Neural cell (in vitro differentiated cells): ENCODE data around the gene DKK2. TPM values are rescaled to one million over a fixed set of nuclear protein-coding genes. Genes with fewer than 3 reads are reported as not detected.

ENCODE experiments used
- H2AFZ ChIP-seq: fragments of 200-600, 300-800 bp; sonication (generic), shearing (Covaris generic); 2 replicates; pipeline ENCODE4 v1.6.0; 2014; ENCODE audit warnings: low read depth, mild to moderate bottlenecking, antibody characterized with exemption, low read length, moderate library complexity
- H3F3A ChIP-seq: fragments of 200-600 bp; shearing (Covaris generic); 2 replicates; pipeline ENCODE4 v1.6.1; 2016; ENCODE audit warnings: mild to moderate bottlenecking, moderate library complexity, mixed read lengths, antibody characterized with exemption, low read length; ENCODE audit not compliant: insufficient read depth, poor library complexity, severe bottlenecking
- H3K27ac ChIP-seq: fragments of 200-600, 300-800 bp; sonication (generic), shearing (Covaris generic); 2 replicates; pipeline ENCODE4 v1.5.1; 2014; ENCODE audit warnings: mild to moderate bottlenecking, low read length, moderate library complexity
- H3K27me3 ChIP-seq: fragments of 300-800, 200-600 bp; sonication (generic), shearing (Covaris generic); 2 replicates; pipeline ENCODE4 v1.6.0; 2014; ENCODE audit warnings: mild to moderate bottlenecking, low read depth, low read length, moderate library complexity; ENCODE audit not compliant: insufficient read depth
- H3K36me3 ChIP-seq: fragments of 300-800, 200-600 bp; sonication (generic), shearing (Covaris generic); 2 replicates; pipeline ENCODE4 v1.5.1; 2014; ENCODE audit warnings: mild to moderate bottlenecking, antibody characterized with exemption, low read length, moderate library complexity; ENCODE audit not compliant: insufficient read depth
- H3K4me2 ChIP-seq: fragments of 300-800, 200-600 bp; sonication (generic), shearing (Covaris generic); 2 replicates; pipeline ENCODE4 v1.6.0; 2014; ENCODE audit warnings: mild to moderate bottlenecking, low read length
- H3K4me3 ChIP-seq: fragments of 300-800, 200-600 bp; sonication (generic), shearing (Covaris generic); 2 replicates; pipeline ENCODE4 v1.5.1; 2014; ENCODE audit warnings: mild to moderate bottlenecking, low read length, moderate library complexity
- H3K79me2 ChIP-seq: fragments of 200-600 bp; shearing (Covaris generic); replicated peaks from 2 replicates; pipeline ENCODE4 v1.6.0; 2014; ENCODE audit warnings: mild to moderate bottlenecking, low read length, moderate library complexity; ENCODE audit not compliant: insufficient read depth
- H3K9ac ChIP-seq: fragments of 300-800, 200-600 bp; sonication (generic), shearing (Covaris generic); 2 replicates; pipeline ENCODE4 v1.6.1; 2016; ENCODE audit warnings: mild to moderate bottlenecking, low read length, mixed read lengths
- H3K9me2 ChIP-seq: fragments of 200-600 bp; shearing (Covaris generic); 2 replicates; pipeline ENCODE4 v1.6.1; 2016; ENCODE audit warnings: mild to moderate bottlenecking, low read length, mixed read lengths; ENCODE audit not compliant: insufficient read depth
- H3K9me3 ChIP-seq: fragments of 200-600, 300-800 bp; sonication (generic), shearing (Covaris generic); 2 replicates; pipeline ENCODE4 v1.6.1; 2016; ENCODE audit warnings: mild to moderate bottlenecking, mixed run types, low read length, moderate library complexity, mixed read lengths
- H4K20me1 ChIP-seq: fragments of 200-600 bp; shearing (Covaris generic); 2 replicates; pipeline ENCODE4 v1.6.1; 2016; ENCODE audit warnings: mild to moderate bottlenecking, mixed run types; ENCODE audit not compliant: insufficient read depth
- EP300 ChIP-seq: fragments of 450-650 bp; conservative IDR thresholded peaks from 2 replicates; pipeline ENCODE4 v1.6.1; 2014; ENCODE audit warnings: antibody characterized with exemption, mild to moderate bottlenecking, moderate library complexity; ENCODE audit not compliant: poor library complexity, severe bottlenecking
- EZH2 ChIP-seq: fragments of 200-600, 300-800 bp; shearing (Covaris generic), sonication (generic); IDR thresholded peaks from 2 replicates; pipeline ENCODE4 v1.6.1; 2014; ENCODE audit warnings: antibody characterized with exemption, low read length, borderline replicate concordance, mild to moderate bottlenecking; ENCODE audit not compliant: insufficient read depth, poor library complexity, severe bottlenecking
- MXI1 ChIP-seq: fragments of 450-650 bp; conservative IDR thresholded peaks from 2 replicates; pipeline ENCODE4 v1.6.1; 2014; ENCODE audit warnings: antibody characterized with exemption, mild to moderate bottlenecking; ENCODE audit not compliant: poor library complexity, severe bottlenecking
- POLR2AphosphoS5 ChIP-seq: IDR thresholded peaks from 2 replicates; pipeline ENCODE4 v1.6.1; 2012
- RAD21 ChIP-seq: fragments of 450-650 bp; conservative IDR thresholded peaks from 2 replicates; pipeline ENCODE4 v1.6.1; 2014; ENCODE audit warnings: antibody characterized with exemption, mild to moderate bottlenecking, moderate library complexity
- SMC3 ChIP-seq: fragments of 450-650 bp; conservative IDR thresholded peaks from 2 replicates; pipeline ENCODE4 v1.6.1; 2014; ENCODE audit warnings: antibody characterized with exemption, mild to moderate bottlenecking, moderate library complexity; ENCODE audit not compliant: poor library complexity
- TAF1 ChIP-seq: IDR thresholded peaks from 2 replicates; pipeline ENCODE4 v1.6.1; 2012; ENCODE audit warnings: low read depth
- polyA plus RNA-seq: library from polyadenylated mRNA; depleted of rRNA; stranded (reverse); fragments of >200 nt; gene quantifications from 2 replicates; pipeline ENCODE4 v1.2.3, GENCODE V29; 2014
- TF ChIP-seq, protein P1 (sequence below): fragments of 450-650 bp; IDR thresholded peaks from 2 replicates; pipeline ENCODE4 v1.5.1; 2014; ENCODE audit warnings: antibody characterized with exemption, mild to moderate bottlenecking, moderate library complexity; ENCODE audit not compliant: poor library complexity, severe bottlenecking
- TF ChIP-seq, protein P2 (sequence below): IDR thresholded peaks from 2 replicates; pipeline ENCODE4 v1.6.1; 2012; ENCODE audit warnings: borderline replicate concordance

The DKK2 gene
- polyA plus RNA-seq, 1 donor from 2014 or later, result 0.33 TPM

DNA sequence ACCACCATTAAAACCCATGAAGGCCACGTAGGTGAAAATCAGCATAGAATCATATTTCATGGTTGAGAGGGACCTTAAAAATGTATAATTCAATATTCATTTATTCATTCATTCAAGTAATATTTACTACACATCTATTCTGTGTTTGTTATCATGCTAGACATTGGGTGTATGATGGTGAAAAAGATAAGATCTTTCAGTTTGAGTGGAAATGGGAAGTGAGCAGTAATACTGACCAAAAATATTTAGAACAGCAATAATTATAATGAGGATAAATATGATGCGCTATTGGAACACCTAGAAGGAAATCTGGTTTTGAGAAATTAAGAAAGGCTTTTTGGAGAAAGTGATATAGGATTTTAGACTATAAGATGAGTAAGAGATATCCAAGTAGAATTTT lies 28.0 kb downstream of the DKK2 start:
- H4K20me1 ChIP-seq, result no peaks in the 10 kb centered on the region
- no peaks in the 10 kb centered on the region for H3K9me3 ChIP-seq
- H3K4me2 ChIP-seq, result no peak overlapping the region
- no peaks in the 10 kb centered on the region for H3K9me2 ChIP-seq
- H3K27ac ChIP-seq, result no peak overlapping the region
- no peaks in the 10 kb centered on the region for H3K36me3 ChIP-seq
- H3K4me3 ChIP-seq, result no peak overlapping the region
- H3F3A ChIP-seq, result no peaks in the 10 kb centered on the region
- H3K27me3 ChIP-seq, result no peaks in the 10 kb centered on the region
- no peak for TF ChIP-seq EZH2
- TF ChIP-seq, protein P1, sequence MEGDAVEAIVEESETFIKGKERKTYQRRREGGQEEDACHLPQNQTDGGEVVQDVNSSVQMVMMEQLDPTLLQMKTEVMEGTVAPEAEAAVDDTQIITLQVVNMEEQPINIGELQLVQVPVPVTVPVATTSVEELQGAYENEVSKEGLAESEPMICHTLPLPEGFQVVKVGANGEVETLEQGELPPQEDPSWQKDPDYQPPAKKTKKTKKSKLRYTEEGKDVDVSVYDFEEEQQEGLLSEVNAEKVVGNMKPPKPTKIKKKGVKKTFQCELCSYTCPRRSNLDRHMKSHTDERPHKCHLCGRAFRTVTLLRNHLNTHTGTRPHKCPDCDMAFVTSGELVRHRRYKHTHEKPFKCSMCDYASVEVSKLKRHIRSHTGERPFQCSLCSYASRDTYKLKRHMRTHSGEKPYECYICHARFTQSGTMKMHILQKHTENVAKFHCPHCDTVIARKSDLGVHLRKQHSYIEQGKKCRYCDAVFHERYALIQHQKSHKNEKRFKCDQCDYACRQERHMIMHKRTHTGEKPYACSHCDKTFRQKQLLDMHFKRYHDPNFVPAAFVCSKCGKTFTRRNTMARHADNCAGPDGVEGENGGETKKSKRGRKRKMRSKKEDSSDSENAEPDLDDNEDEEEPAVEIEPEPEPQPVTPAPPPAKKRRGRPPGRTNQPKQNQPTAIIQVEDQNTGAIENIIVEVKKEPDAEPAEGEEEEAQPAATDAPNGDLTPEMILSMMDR, result no peak
- TF ChIP-seq EP300, result no peak
- no peak for TF ChIP-seq POLR2AphosphoS5
- TF ChIP-seq RAD21, result no peak
- TF ChIP-seq, protein P2, sequence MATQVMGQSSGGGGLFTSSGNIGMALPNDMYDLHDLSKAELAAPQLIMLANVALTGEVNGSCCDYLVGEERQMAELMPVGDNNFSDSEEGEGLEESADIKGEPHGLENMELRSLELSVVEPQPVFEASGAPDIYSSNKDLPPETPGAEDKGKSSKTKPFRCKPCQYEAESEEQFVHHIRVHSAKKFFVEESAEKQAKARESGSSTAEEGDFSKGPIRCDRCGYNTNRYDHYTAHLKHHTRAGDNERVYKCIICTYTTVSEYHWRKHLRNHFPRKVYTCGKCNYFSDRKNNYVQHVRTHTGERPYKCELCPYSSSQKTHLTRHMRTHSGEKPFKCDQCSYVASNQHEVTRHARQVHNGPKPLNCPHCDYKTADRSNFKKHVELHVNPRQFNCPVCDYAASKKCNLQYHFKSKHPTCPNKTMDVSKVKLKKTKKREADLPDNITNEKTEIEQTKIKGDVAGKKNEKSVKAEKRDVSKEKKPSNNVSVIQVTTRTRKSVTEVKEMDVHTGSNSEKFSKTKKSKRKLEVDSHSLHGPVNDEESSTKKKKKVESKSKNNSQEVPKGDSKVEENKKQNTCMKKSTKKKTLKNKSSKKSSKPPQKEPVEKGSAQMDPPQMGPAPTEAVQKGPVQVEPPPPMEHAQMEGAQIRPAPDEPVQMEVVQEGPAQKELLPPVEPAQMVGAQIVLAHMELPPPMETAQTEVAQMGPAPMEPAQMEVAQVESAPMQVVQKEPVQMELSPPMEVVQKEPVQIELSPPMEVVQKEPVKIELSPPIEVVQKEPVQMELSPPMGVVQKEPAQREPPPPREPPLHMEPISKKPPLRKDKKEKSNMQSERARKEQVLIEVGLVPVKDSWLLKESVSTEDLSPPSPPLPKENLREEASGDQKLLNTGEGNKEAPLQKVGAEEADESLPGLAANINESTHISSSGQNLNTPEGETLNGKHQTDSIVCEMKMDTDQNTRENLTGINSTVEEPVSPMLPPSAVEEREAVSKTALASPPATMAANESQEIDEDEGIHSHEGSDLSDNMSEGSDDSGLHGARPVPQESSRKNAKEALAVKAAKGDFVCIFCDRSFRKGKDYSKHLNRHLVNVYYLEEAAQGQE, result no peak
- TF ChIP-seq SMC3, result no peak
- TF ChIP-seq TAF1, result no peak
- TF ChIP-seq MXI1, result no peak
- no peak overlapping the region for H3K9ac ChIP-seq
- no peaks in the 10 kb centered on the region for H3K79me2 ChIP-seq
- H2AFZ ChIP-seq, result no peak overlapping the region

DNA sequence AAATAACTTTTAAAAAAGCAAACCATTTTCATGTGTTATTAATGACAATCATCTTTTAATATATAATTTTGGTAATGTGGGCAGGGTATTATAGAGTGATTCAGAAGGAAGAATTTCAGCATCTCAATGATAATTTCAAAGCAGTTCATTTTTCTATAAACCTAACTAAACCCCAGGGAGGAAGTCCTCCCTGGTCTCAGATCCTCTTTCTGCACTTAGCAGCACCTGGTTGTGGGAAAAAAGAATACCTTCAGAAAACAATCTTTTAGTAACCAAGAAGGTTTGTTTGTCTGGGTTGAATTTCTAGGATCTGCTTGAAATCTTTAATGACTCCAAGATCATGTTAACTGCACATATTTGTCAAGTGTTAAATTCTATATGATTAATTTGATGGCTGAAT lies 29.9 kb downstream of the DKK2 start:
- TF ChIP-seq MXI1, result no peak
- no peak for TF ChIP-seq EZH2
- TF ChIP-seq, protein P1, result no peak
- no peak for TF ChIP-seq TAF1
- TF ChIP-seq, protein P2, result no peak
- TF ChIP-seq EP300, result no peak
- no peak for TF ChIP-seq POLR2AphosphoS5
- Histone ChIP-seq H2AFZ (no peak overlapping the region), H3K9ac (no peak overlapping the region), H3K27me3 (no peaks in the 10 kb centered on the region), H3F3A (no peaks in the 10 kb centered on the region), H3K4me2 (no peak overlapping the region), H3K4me3 (no peak overlapping the region), H3K79me2 (no peaks in the 10 kb centered on the region), H3K9me3 (no peaks in the 10 kb centered on the region), H4K20me1 (no peaks in the 10 kb centered on the region), H3K27ac (no peak overlapping the region), H3K36me3 (no peaks in the 10 kb centered on the region), H3K9me2 (no peaks in the 10 kb centered on the region)
